ENCODE data around the gene MTA2. TPM values are rescaled to one million over a fixed set of nuclear protein-coding genes. Genes with fewer than 3 reads are reported as not detected.

MTA2 gene
- total and polyA plus RNA-seq, 10 of the 15 experiments (the other 5 are each of a cell fraction or from before 2014, with no cell fraction given), result 6.7 to 201 (median 113) TPM

DNA sequence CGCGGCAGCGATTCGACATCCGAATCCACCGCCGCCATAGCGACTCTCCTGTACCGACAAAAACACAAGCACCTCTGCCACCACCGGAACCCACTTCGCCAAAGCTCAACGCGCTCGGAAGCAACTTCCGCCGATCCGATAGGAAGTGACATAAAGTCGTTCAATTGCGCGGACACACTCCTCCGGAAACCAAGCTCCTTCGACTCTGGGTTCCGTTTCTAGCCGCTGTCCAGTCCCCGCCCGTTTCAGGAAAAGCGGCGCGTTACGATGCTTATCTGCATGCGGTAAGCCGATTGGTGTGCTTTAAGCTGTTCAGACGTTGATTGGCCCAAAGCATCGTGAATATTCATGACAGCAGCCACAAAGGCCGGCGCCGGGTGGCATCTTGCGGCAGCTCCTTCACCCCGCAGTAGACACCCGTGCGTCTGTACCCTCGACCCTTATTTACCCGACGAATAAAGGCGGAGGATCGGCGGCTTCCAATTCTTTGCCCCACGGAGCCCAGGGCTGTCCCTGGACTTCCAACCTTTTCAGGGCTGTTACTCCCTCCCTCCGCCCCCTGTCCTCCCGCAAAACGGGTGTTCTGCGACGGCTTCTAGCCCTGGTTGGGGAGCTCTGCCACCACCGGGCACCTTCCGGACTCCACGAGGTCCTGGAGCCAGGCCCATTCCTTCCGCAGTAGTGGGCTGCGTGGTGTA is 10.1 kb downstream of the MTA2 start, which contains the start of gene TUT1 (continued):
- TF ChIP-seq, protein P1, sequence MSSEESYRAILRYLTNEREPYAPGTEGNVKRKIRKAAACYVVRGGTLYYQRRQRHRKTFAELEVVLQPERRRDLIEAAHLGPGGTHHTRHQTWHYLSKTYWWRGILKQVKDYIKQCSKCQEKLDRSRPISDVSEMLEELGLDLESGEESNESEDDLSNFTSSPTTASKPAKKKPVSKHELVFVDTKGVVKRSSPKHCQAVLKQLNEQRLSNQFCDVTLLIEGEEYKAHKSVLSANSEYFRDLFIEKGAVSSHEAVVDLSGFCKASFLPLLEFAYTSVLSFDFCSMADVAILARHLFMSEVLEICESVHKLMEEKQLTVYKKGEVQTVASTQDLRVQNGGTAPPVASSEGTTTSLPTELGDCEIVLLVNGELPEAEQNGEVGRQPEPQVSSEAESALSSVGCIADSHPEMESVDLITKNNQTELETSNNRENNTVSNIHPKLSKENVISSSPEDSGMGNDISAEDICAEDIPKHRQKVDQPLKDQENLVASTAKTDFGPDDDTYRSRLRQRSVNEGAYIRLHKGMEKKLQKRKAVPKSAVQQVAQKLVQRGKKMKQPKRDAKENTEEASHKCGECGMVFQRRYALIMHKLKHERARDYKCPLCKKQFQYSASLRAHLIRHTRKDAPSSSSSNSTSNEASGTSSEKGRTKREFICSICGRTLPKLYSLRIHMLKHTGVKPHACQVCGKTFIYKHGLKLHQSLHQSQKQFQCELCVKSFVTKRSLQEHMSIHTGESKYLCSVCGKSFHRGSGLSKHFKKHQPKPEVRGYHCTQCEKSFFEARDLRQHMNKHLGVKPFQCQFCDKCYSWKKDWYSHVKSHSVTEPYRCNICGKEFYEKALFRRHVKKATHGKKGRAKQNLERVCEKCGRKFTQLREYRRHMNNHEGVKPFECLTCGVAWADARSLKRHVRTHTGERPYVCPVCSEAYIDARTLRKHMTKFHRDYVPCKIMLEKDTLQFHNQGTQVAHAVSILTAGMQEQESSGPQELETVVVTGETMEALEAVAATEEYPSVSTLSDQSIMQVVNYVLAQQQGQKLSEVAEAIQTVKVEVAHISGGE (CRISPR knock-in tag; IDR thresholded peaks at IDR 0.05), result peak; percentile 94
- TF ChIP-seq CHD2 (IDR thresholded peaks at IDR 0.05; ENCODE audit: borderline replicate concordance, low read depth, low read length) (peak; percentile 81), RELA (IDR thresholded peaks at IDR 0.05; ENCODE audit: borderline replicate concordance, partially characterized antibody) (peak; percentile 95), NFYB (IDR thresholded peaks at IDR 0.05; ENCODE audit: insufficient read depth, low read depth, low read length) (peak; percentile 87), ZNF217 (IDR thresholded peaks at IDR 0.05) (no peak), ZZZ3 (IDR thresholded peaks at IDR 0.05; ENCODE audit: control insufficient read depth, insufficient read length, low read depth) (no peak), DPF2 (IDR thresholded peaks at IDR 0.05) (no peak), HDAC2 (IDR thresholded peaks at IDR 0.05) (0 out of 2 replicates have a peak, but pooled peaks have one; percentile 21), RCOR1 (conservative IDR thresholded peaks at IDR 0.05; ENCODE audit: low read depth, low read length) (no peak), PAX8 (IDR thresholded peaks at IDR 0.05) (no peak), MEF2A (IDR thresholded peaks at IDR 0.05; ENCODE audit: insufficient read depth, low read depth, low read length) (peak; percentile 67; the same call in 1 of the 2 replicates), MTA2 (IDR thresholded peaks at IDR 0.05; ENCODE audit: low read depth) (0 out of 2 replicates have a peak, but pooled peaks have one; percentile 30), ASH2L (IDR thresholded peaks at IDR 0.05; ENCODE audit: borderline replicate concordance, low read depth) (no peak), GABPA (IDR thresholded peaks at IDR 0.05; ENCODE audit: low read depth) (peak; percentile 99), TCF7 (IDR thresholded peaks at IDR 0.05; ENCODE audit: borderline replicate concordance) (no peak)
- TF ChIP-seq, protein P2, sequence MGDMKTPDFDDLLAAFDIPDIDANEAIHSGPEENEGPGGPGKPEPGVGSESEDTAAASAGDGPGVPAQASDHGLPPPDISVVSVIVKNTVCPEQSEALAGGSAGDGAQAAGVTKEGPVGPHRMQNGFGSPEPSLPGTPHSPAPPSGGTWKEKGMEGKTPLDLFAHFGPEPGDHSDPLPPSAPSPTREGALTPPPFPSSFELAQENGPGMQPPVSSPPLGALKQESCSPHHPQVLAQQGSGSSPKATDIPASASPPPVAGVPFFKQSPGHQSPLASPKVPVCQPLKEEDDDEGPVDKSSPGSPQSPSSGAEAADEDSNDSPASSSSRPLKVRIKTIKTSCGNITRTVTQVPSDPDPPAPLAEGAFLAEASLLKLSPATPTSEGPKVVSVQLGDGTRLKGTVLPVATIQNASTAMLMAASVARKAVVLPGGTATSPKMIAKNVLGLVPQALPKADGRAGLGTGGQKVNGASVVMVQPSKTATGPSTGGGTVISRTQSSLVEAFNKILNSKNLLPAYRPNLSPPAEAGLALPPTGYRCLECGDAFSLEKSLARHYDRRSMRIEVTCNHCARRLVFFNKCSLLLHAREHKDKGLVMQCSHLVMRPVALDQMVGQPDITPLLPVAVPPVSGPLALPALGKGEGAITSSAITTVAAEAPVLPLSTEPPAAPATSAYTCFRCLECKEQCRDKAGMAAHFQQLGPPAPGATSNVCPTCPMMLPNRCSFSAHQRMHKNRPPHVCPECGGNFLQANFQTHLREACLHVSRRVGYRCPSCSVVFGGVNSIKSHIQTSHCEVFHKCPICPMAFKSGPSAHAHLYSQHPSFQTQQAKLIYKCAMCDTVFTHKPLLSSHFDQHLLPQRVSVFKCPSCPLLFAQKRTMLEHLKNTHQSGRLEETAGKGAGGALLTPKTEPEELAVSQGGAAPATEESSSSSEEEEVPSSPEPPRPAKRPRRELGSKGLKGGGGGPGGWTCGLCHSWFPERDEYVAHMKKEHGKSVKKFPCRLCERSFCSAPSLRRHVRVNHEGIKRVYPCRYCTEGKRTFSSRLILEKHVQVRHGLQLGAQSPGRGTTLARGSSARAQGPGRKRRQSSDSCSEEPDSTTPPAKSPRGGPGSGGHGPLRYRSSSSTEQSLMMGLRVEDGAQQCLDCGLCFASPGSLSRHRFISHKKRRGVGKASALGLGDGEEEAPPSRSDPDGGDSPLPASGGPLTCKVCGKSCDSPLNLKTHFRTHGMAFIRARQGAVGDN (IDR thresholded peaks at IDR 0.05), result peak; percentile 67
- TF ChIP-seq, protein P3, sequence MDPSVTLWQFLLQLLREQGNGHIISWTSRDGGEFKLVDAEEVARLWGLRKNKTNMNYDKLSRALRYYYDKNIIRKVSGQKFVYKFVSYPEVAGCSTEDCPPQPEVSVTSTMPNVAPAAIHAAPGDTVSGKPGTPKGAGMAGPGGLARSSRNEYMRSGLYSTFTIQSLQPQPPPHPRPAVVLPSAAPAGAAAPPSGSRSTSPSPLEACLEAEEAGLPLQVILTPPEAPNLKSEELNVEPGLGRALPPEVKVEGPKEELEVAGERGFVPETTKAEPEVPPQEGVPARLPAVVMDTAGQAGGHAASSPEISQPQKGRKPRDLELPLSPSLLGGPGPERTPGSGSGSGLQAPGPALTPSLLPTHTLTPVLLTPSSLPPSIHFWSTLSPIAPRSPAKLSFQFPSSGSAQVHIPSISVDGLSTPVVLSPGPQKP (IDR thresholded peaks at IDR 0.05; ENCODE audit: low read depth, low read length), result peak; percentile 86
- TF ChIP-seq, protein P4, sequence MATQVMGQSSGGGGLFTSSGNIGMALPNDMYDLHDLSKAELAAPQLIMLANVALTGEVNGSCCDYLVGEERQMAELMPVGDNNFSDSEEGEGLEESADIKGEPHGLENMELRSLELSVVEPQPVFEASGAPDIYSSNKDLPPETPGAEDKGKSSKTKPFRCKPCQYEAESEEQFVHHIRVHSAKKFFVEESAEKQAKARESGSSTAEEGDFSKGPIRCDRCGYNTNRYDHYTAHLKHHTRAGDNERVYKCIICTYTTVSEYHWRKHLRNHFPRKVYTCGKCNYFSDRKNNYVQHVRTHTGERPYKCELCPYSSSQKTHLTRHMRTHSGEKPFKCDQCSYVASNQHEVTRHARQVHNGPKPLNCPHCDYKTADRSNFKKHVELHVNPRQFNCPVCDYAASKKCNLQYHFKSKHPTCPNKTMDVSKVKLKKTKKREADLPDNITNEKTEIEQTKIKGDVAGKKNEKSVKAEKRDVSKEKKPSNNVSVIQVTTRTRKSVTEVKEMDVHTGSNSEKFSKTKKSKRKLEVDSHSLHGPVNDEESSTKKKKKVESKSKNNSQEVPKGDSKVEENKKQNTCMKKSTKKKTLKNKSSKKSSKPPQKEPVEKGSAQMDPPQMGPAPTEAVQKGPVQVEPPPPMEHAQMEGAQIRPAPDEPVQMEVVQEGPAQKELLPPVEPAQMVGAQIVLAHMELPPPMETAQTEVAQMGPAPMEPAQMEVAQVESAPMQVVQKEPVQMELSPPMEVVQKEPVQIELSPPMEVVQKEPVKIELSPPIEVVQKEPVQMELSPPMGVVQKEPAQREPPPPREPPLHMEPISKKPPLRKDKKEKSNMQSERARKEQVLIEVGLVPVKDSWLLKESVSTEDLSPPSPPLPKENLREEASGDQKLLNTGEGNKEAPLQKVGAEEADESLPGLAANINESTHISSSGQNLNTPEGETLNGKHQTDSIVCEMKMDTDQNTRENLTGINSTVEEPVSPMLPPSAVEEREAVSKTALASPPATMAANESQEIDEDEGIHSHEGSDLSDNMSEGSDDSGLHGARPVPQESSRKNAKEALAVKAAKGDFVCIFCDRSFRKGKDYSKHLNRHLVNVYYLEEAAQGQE (IDR thresholded peaks at IDR 0.05; ENCODE audit: low read depth, low read length), result peak; percentile 75

All from GM12878 (cell line).